ENCODE results near the gene TAMALIN.

The TAMALIN gene

DNA sequence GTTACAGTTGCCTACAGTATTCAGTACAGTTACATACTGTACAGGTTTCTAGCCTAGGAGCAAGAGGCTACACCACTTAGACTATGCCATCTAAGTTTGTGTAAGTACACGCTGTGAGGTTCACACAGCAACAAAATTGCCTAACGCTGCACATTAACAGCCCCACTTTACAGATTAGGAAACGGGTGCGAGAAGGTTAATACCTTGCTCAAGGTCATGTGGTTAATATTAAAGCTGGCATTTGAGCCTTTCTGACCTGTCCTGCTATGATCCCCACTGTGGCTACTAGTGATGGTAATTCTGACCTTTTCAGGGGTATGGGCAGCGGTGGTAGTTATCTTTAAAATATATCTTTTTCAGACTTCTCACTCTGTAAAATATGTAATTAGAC is 34.3 kb upstream of the TAMALIN start:
- H3K9ac ChIP-seq (ENCODE audit: low read length): no peak overlapping the region
- H4K20me1 ChIP-seq (ENCODE audit: insufficient read depth, low read length): no peaks in the 10 kb centered on the region
- H3K79me2 ChIP-seq (ENCODE audit: low read length): no peaks in the 10 kb centered on the region
- no peaks in the 10 kb centered on the region for H3K36me3 ChIP-seq (replicated peaks; ENCODE audit: insufficient read depth, low read length)
- no peaks in the 10 kb centered on the region for H3K9me3 ChIP-seq (replicated peaks; ENCODE audit: insufficient read depth, low read length)
- H3K4me1 ChIP-seq (ENCODE audit: low read length): peaks cover 17% of the 10 kb centered on the region
- no peak overlapping the region for H3K4me3 ChIP-seq (ENCODE audit: low read length)
- no peak for DNase-seq
- no peaks in the 10 kb centered on the region for H3K9me2 ChIP-seq (replicated peaks; ENCODE audit: insufficient read depth, low read length)
- H3K4me2 ChIP-seq (ENCODE audit: low read depth, low read length): peak overlapping the region; percentile 18; the same call in 1 of the 2 replicates
- TF ChIP-seq, protein P1, sequence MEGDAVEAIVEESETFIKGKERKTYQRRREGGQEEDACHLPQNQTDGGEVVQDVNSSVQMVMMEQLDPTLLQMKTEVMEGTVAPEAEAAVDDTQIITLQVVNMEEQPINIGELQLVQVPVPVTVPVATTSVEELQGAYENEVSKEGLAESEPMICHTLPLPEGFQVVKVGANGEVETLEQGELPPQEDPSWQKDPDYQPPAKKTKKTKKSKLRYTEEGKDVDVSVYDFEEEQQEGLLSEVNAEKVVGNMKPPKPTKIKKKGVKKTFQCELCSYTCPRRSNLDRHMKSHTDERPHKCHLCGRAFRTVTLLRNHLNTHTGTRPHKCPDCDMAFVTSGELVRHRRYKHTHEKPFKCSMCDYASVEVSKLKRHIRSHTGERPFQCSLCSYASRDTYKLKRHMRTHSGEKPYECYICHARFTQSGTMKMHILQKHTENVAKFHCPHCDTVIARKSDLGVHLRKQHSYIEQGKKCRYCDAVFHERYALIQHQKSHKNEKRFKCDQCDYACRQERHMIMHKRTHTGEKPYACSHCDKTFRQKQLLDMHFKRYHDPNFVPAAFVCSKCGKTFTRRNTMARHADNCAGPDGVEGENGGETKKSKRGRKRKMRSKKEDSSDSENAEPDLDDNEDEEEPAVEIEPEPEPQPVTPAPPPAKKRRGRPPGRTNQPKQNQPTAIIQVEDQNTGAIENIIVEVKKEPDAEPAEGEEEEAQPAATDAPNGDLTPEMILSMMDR (IDR thresholded peaks at IDR 0.05; ENCODE audit: low read length): no peak
- no peak for TF ChIP-seq EZH2 (optimal IDR thresholded peaks at IDR 0.05; ENCODE audit: low read depth, low read length)
- no peak for TF ChIP-seq EZH2phosphoT487 (IDR thresholded peaks at IDR 0.05; ENCODE audit: low read length)
- peaks cover 4% of the 10 kb centered on the region for H3F3A ChIP-seq (ENCODE audit: insufficient read depth, low read length)
- H2AFZ ChIP-seq (ENCODE audit: low read length): no peak overlapping the region
- peaks cover 26% of the 10 kb centered on the region; the same call in 1 of the 2 replicates for H3K27me3 ChIP-seq (replicated peaks; ENCODE audit: insufficient read depth, low read length)
- no peak overlapping the region for H3K27ac ChIP-seq (ENCODE audit: low read length)

DNA sequence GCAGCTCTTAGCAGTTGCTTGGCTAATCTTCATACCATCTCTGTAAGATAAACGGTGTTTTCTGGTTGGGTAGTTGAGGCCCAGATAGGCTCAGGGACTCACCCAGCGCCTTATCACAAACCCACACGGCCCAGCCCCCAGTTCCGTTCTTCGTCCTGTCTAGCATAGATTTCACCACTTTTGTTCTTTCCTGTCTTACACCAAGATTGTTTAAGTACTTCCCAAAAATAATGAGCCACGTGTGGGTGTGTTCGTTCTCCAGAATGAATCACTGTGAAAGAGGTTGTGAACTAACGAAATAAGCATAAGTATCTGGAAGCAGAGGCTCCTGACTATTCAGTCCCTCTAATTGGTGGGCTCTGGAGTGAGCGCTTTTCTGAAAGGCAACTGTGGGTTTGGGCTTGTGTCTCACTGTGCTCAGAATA is 33.9 kb upstream of the TAMALIN start:
- Histone ChIP-seq H3K79me2 (ENCODE audit: low read length) (no peaks in the 10 kb centered on the region), H3K9me3 (replicated peaks; ENCODE audit: insufficient read depth, low read length) (no peaks in the 10 kb centered on the region), H3K9ac (ENCODE audit: low read length) (no peak overlapping the region), H3K4me3 (ENCODE audit: low read length) (no peak overlapping the region), H3K27me3 (replicated peaks; ENCODE audit: insufficient read depth, low read length) (peaks cover 26% of the 10 kb centered on the region; the same call in 1 of the 2 replicates), H3K36me3 (replicated peaks; ENCODE audit: insufficient read depth, low read length) (no peaks in the 10 kb centered on the region), H3K4me1 (ENCODE audit: low read length) (peaks cover 17% of the 10 kb centered on the region), H4K20me1 (ENCODE audit: insufficient read depth, low read length) (no peaks in the 10 kb centered on the region), H3K27ac (ENCODE audit: low read length) (no peak overlapping the region), H3K9me2 (replicated peaks; ENCODE audit: insufficient read depth, low read length) (no peaks in the 10 kb centered on the region), H3K4me2 (ENCODE audit: low read depth, low read length) (no peak overlapping the region), H2AFZ (ENCODE audit: low read length) (no peak overlapping the region), H3F3A (ENCODE audit: insufficient read depth, low read length) (peaks cover 4% of the 10 kb centered on the region)
- TF ChIP-seq, protein P1 (IDR thresholded peaks at IDR 0.05; ENCODE audit: low read length): no peak
- TF ChIP-seq EZH2phosphoT487 (IDR thresholded peaks at IDR 0.05; ENCODE audit: low read length): no peak
- no peak for TF ChIP-seq EZH2 (optimal IDR thresholded peaks at IDR 0.05; ENCODE audit: low read depth, low read length)
- no peak for DNase-seq

DNA sequence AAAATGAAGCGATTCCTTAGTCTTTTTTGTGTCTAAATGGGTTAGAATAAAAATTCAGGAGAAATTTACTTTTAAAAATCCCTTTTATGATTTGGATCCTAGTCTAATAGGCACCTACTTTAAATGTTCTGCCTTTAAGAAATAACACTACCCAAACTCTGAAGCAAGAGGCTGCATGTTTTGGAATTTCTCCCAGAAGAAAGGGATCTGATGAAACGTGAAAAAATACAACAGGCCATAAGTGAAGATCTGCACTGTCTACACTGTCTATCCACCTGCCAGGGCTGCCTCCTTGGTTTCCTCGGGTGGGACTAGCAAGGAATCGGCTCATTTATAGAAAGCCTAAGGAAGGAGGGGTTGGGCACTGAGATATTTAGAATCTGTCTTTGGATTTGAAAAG is 33.2 kb upstream of the TAMALIN start:
- Histone ChIP-seq H3K4me3 (ENCODE audit: low read length) (no peak overlapping the region), H3K27ac (ENCODE audit: low read length) (no peak overlapping the region), H3F3A (ENCODE audit: insufficient read depth, low read length) (peaks cover 4% of the 10 kb centered on the region), H3K9me2 (replicated peaks; ENCODE audit: insufficient read depth, low read length) (no peaks in the 10 kb centered on the region), H2AFZ (ENCODE audit: low read length) (no peak overlapping the region), H3K4me1 (ENCODE audit: low read length) (peaks cover 17% of the 10 kb centered on the region), H4K20me1 (ENCODE audit: insufficient read depth, low read length) (no peaks in the 10 kb centered on the region), H3K9ac (ENCODE audit: low read length) (no peak overlapping the region), H3K79me2 (ENCODE audit: low read length) (no peaks in the 10 kb centered on the region), H3K36me3 (replicated peaks; ENCODE audit: insufficient read depth, low read length) (no peaks in the 10 kb centered on the region), H3K27me3 (replicated peaks; ENCODE audit: insufficient read depth, low read length) (peaks cover 26% of the 10 kb centered on the region; the same call in 1 of the 2 replicates), H3K9me3 (replicated peaks; ENCODE audit: insufficient read depth, low read length) (no peaks in the 10 kb centered on the region), H3K4me2 (ENCODE audit: low read depth, low read length) (no peak overlapping the region)
- DNase-seq: no peak
- TF ChIP-seq EZH2phosphoT487 (IDR thresholded peaks at IDR 0.05; ENCODE audit: low read length): no peak
- TF ChIP-seq EZH2 (optimal IDR thresholded peaks at IDR 0.05; ENCODE audit: low read depth, low read length): no peak
- TF ChIP-seq, protein P1 (IDR thresholded peaks at IDR 0.05; ENCODE audit: low read length): no peak

All from MM.1S (cell line).